Activated B cell treated with CpG ODN at 0.5 μM for 24 hours (primary cell): ENCODE measurements around the gene SAP30. TPM values are rescaled to one million over a fixed set of nuclear protein-coding genes. Genes with fewer than 3 reads are reported as not detected.

Experiments
- ATAC-seq: fragments of 200-7000 bp; cut with Tn5 transposase; one replicate; pipeline ENCODE4 v1.10.0; 2021; ENCODE audit warnings: low read depth, mild to moderate bottlenecking, moderate library complexity
- CTCF ChIA-PET: fragments of 350-600 bp; sonication (Branson Sonifier 250); formaldehyde crosslinking; loops from one replicate; lab custom pipeline; 2021; ENCODE audit warnings: antibody characterized with exemption; lab: Charles Lee
- POLR2A ChIA-PET: fragments of 350-600 bp; sonication (Branson Sonifier 250); formaldehyde crosslinking; loops from one replicate; lab custom pipeline; 2021; ENCODE audit warnings: antibody characterized with exemption; lab: Charles Lee
- DNase-seq: peaks from one replicate; pipeline ENCODE4 v3.0.0; 2022
- H3K27ac Mint-ChIP-seq: one replicate; pipeline ENCODE4 v1.8.0; 2020; ENCODE audit warnings: mixed read lengths
- H3K27me3 Mint-ChIP-seq: one replicate; pipeline ENCODE4 v1.8.0; 2021; ENCODE audit warnings: mixed read lengths
- H3K36me3 Mint-ChIP-seq: one replicate; pipeline ENCODE4 v1.8.0; 2021; ENCODE audit warnings: low read depth, mixed read lengths
- H3K4me1 Mint-ChIP-seq: one replicate; pipeline ENCODE4 v1.8.0; 2021; ENCODE audit warnings: mixed read lengths
- H3K4me3 Mint-ChIP-seq: one replicate; pipeline ENCODE4 v1.8.0; 2020; ENCODE audit warnings: mild to moderate bottlenecking, mixed read lengths
- H3K9me3 Mint-ChIP-seq: one replicate; pipeline ENCODE4 v1.8.0; 2020; ENCODE audit warnings: mixed read lengths
- intact Hi-C: fragments of 100-400 bp; cut with micrococcal nuclease; formaldehyde crosslinking; loops from one replicate; pipeline ENCODE4 v1.15.1; 2024
- total RNA-seq: library from RNA; stranded (reverse); gene quantifications from 2 replicates; pipeline ENCODE4 v1.2.3, GENCODE V29; 2022
- TF ChIP-seq, protein P1 (sequence below): fragments of 200-600 bp; IDR thresholded peaks from one replicate; pipeline ENCODE4 v1.8.0; 2022; ENCODE audit warnings: antibody characterized with exemption, mild to moderate bottlenecking

Gene SAP30
- total RNA-seq, 1 donor from 2014 or later = 2.1 TPM

DNA sequence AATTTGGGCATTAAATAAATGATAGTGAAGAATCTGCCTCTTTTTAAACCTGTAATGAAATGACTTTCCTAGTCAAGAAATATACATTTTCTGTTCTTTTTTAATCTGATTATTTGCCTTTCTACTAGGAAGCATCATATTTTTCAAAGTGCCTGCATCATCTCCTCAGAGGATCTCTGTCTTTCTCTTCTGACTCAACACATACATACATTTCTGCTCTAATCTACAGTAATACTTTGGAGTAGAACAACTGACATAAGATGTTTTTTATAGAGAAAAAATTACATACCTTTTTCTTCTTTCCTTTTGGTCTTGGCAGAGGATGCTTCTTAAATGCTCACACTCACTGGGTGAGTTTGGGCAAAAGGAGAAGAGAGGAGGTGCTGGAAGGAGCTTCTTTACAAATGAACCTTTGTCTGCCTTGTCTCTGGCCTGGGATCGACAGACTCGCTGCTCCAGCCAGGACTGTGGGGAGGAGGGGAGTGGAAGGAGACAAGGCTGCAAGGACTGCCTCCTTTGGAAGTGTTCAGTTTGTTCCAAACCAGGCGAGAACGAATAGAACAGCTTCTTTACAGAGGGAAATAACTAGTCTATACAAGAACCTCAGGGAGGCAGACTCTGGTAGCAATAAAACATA is 28.1 kb downstream of the SAP30 start, which contains the start of gene SCRG1:
SCRG1 (minus strand) TSS at position 338 of the 637 bp plus-strand sequence. CDS start 7,702 bp downstream, outside the sequence.
- CTCF ChIA-PET = interaction anchor here (1.0 kb wide), 1 partner anchor 374 kb away, joined by 3 read pairs; no protein-coding TSS in a partner anchor
- POLR2A ChIA-PET = no interaction called here
- intact Hi-C loops = no loop called here

DNA sequence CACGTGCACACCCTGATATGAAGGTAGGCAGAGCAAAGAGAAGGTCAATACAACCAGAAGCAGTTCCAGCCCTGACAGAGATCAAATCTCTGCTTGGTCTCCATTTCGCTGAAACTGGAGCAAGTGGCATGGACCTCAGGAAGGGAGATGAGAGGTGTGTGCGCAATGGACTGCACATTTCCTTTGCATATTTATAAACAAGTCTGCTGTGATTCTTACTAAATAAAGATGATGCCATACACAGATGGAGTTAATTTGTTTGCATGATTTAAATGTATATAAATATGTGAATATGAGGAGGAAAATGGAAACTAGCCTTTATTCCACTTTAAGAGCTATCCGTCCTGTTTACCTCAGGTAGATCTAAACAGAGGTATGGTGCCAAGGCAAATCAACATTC is 30.3 kb downstream of the SAP30 start:
- Mint-ChIP-seq H3K27ac (no peak overlapping the region), H3K27me3 (no peaks in the 10 kb centered on the region), H3K4me3 (no peak overlapping the region), H3K36me3 (no peaks in the 10 kb centered on the region), H3K4me1 (no peaks in the 10 kb centered on the region), H3K9me3 (no peaks in the 10 kb centered on the region)
- intact Hi-C loops = no loop called here
- ATAC-seq = no peak
- TF ChIP-seq, protein P1, sequence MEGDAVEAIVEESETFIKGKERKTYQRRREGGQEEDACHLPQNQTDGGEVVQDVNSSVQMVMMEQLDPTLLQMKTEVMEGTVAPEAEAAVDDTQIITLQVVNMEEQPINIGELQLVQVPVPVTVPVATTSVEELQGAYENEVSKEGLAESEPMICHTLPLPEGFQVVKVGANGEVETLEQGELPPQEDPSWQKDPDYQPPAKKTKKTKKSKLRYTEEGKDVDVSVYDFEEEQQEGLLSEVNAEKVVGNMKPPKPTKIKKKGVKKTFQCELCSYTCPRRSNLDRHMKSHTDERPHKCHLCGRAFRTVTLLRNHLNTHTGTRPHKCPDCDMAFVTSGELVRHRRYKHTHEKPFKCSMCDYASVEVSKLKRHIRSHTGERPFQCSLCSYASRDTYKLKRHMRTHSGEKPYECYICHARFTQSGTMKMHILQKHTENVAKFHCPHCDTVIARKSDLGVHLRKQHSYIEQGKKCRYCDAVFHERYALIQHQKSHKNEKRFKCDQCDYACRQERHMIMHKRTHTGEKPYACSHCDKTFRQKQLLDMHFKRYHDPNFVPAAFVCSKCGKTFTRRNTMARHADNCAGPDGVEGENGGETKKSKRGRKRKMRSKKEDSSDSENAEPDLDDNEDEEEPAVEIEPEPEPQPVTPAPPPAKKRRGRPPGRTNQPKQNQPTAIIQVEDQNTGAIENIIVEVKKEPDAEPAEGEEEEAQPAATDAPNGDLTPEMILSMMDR = no peak
- ChIA-PET POLR2A (no interaction called here), CTCF (no interaction called here)
- no peak for DNase-seq

More for the DNA sequence above, 28.1 kb downstream of the SAP30 start, which contains the start of gene SCRG1:
- ATAC-seq (no peak), DNase-seq (no peak)
- H3K9me3 Mint-ChIP-seq = no peaks in the 10 kb centered on the region
- TF ChIP-seq, protein P1 = no peak
- H3K36me3 Mint-ChIP-seq = no peaks in the 10 kb centered on the region
- H3K4me3 Mint-ChIP-seq = no peak within 1 kb of the TSS
- no peaks in the 10 kb centered on the region for H3K4me1 Mint-ChIP-seq
- H3K27me3 Mint-ChIP-seq = no peaks in the 10 kb centered on the region
- no peak within 1 kb of the TSS for H3K27ac Mint-ChIP-seq

DNA sequence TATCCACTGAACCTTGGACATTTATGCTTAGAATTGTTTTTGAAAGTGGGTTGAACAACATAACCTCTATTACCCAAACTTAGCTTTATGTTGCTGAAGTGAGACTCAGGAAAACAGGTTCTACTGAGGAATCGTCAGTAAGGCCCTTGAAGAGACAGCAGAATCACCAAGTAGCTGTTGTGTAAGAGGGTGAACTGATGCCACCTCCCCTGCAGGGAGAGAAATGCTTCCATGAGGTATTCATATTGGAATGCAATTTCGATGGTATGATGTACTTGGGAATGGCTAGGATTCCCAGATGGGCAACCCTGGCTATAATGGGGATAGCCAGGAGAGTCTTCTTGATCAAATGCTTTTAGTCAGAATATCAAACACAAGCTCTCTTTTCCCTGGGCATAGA is 32.3 kb downstream of the SAP30 start:
- intact Hi-C loops = no loop called here
- H3K4me3 Mint-ChIP-seq = no peak overlapping the region
- no peak overlapping the region for H3K27ac Mint-ChIP-seq
- ChIA-PET POLR2A (no interaction called here), CTCF (no interaction called here)
- H3K9me3 Mint-ChIP-seq = no peaks in the 10 kb centered on the region
- H3K36me3 Mint-ChIP-seq = no peaks in the 10 kb centered on the region
- DNase-seq = no peak
- TF ChIP-seq, protein P1 = no peak
- no peak for ATAC-seq
- H3K4me1 Mint-ChIP-seq = no peaks in the 10 kb centered on the region
- H3K27me3 Mint-ChIP-seq = no peaks in the 10 kb centered on the region

DNA sequence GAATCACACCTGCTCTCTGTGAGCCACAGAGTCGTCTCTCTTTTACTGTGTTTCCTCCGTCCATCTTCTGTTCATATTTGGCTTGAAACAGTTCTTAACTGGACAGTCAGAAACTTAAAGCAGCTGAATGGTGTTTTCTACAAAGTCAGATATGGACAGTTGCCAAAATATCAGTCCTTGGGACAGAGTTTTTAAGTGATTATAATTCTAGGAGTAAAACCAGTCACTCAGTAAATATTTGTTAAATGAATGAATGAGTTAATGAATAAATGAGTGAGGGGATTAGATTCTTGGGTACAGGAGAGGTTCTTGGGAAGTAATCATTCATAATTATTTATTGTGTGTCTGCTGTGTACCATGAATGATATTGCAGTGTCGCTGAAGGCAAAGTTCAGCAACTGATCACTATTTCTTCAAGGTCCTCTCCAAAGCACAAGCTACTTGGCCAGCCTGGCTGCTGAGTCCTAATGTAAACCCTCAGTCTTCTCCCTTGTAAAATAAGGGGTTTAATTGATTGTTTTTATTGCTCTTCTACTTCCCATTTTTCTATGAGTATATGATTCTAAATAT is 33.6 kb downstream of the SAP30 start:
- H3K4me3 Mint-ChIP-seq = no peak overlapping the region
- H3K4me1 Mint-ChIP-seq = no peaks in the 10 kb centered on the region
- CTCF ChIA-PET = interaction anchor here (1.1 kb wide), 1 partner anchor 17 kb away, joined by 3 read pairs; no protein-coding TSS in a partner anchor

More for the DNA sequence above, 33.6 kb downstream of the SAP30 start:
- no peaks in the 10 kb centered on the region for H3K9me3 Mint-ChIP-seq
- POLR2A ChIA-PET = no interaction called here
- no peak for ATAC-seq
- H3K27me3 Mint-ChIP-seq = no peaks in the 10 kb centered on the region
- no peaks in the 10 kb centered on the region for H3K36me3 Mint-ChIP-seq
- H3K27ac Mint-ChIP-seq = no peak overlapping the region
- TF ChIP-seq, protein P1 = no peak
- no peak for DNase-seq
- intact Hi-C loops = no loop called here
